Stomach (tissue), 9 donors: Measurements from ENCODE around the gene XRCC3. TPM values are rescaled to one million over a fixed set of nuclear protein-coding genes. Genes with fewer than 3 reads are reported as not detected.
A peak's percentile ranks its signal among the peaks of the same experiment; 100 is the strongest.

Experiments
- DNase-seq, 2 donors: peaks; one replicate each; pipeline versions ENCODE4 v3.0.0 to v3.0.0-alpha.2; 2013 to 2019
- H3K27ac ChIP-seq, 5 donors: fragments of 200-600 bp in 4 of 5; sonication (generic) in 4 of 5; one replicate each; pipeline ENCODE4 v1.5.1; 2013 to 2019; ENCODE audit warnings: mild to moderate bottlenecking in 1 of 5, moderate library complexity in 1 of 5
- H3K27me3 ChIP-seq, 3 donors: fragments of 200-600 bp; sonication (generic); one replicate each; pipeline ENCODE4 v1.5.1; 2017 to 2019; ENCODE audit warnings: mixed run types in 1 of 3
- H3K36me3 ChIP-seq, 4 donors: fragments of 200-600 bp; sonication (generic); 1 replicate in 3 of 4; 2 replicates in 1 of 4; pipeline ENCODE4 v1.5.1; 2016 to 2019
- H3K4me1 ChIP-seq, 4 donors: fragments of 200-600 bp; sonication (generic); one replicate each; pipeline ENCODE4 v1.5.1; 2016 to 2019
- H3K4me3 ChIP-seq, 4 donors: fragments of 200-600 bp; sonication (generic) in 3 of 4; one replicate each; pipeline ENCODE4 v1.5.1; 2016 to 2019; ENCODE audit warnings: mild to moderate bottlenecking in 1 of 4
- H3K9me3 ChIP-seq, 4 donors: fragments of 200-600 bp; sonication (generic); one replicate each; pipeline ENCODE4 v1.5.1; 2016 to 2019
- EP300 ChIP-seq: sonication (generic); formaldehyde crosslinking; IDR thresholded peaks from one replicate; pipeline ENCODE4 v1.6.1; 2017; ENCODE audit warnings: antibody characterized with exemption
- POLR2A ChIP-seq, 4 donors: fragments of 450-650 bp; IDR thresholded peaks; one replicate each; pipeline ENCODE4 v1.6.1; 2016; ENCODE audit warnings: antibody characterized with exemption in 4 of 4, control low read depth in 2 of 4, mild to moderate bottlenecking in 1 of 4, moderate library complexity in 1 of 4
- POLR2AphosphoS5 ChIP-seq, 3 donors: sonication (generic); formaldehyde crosslinking; IDR thresholded peaks; one replicate each; pipeline ENCODE4 v1.6.1; 2016; ENCODE audit warnings: antibody characterized with exemption in 3 of 3
- WGBS, 5 donors: extraction: QIAGEN DNeasy Blood & Tissue Kit in 3 of 5; methylation state at CpG; one replicate each; pipeline versions ENCODE4 v1.1.5 to v1.1.7; 2013 to 2018; 5-methylcytosine and 5-hydroxymethylcytosine counted together
- intact Hi-C: fragments of 100-400 bp; cut with DNase I; formaldehyde crosslinking; loops from one replicate; pipeline ENCODE4 v1.15.1; 2023; ENCODE audit warnings: low total_unique reads
- polyA plus RNA-seq, 3 donors: library from polyadenylated mRNA; stranded (reverse); fragments of 200-250 nt; gene quantifications; one replicate each; pipeline ENCODE4 v1.2.3, GENCODE V29; 2013
- total RNA-seq, 5 donors: library from RNA; depleted of rRNA; stranded (reverse); fragments of >200 nt; gene quantifications; one replicate each; pipeline versions ENCODE4 v1.1.0 to v1.2.3, GENCODE V29; 2014 to 2016
- TF ChIP-seq, protein P1 (sequence below), 7 experiments: fragments of 450-650 bp in 4 of 7; fragments of 200-600 bp in 3 of 7; sonication (generic) in 3 of 7; IDR thresholded peaks; one replicate each; pipeline ENCODE4 v1.5.1; 2016 to 2019; ENCODE audit warnings: antibody characterized with exemption in 7 of 7, control low read depth in 2 of 7, mild to moderate bottlenecking in 1 of 7
- donor health status: healthy with polysubstance abuse.
- donor health status: Bipolar disorder and iron deficiency.
- donor health status: healthy.

Gene XRCC3
- total and polyA plus RNA-seq, 8 donors, result 2.6 to 70.1 (median 6.3) TPM

DNA sequence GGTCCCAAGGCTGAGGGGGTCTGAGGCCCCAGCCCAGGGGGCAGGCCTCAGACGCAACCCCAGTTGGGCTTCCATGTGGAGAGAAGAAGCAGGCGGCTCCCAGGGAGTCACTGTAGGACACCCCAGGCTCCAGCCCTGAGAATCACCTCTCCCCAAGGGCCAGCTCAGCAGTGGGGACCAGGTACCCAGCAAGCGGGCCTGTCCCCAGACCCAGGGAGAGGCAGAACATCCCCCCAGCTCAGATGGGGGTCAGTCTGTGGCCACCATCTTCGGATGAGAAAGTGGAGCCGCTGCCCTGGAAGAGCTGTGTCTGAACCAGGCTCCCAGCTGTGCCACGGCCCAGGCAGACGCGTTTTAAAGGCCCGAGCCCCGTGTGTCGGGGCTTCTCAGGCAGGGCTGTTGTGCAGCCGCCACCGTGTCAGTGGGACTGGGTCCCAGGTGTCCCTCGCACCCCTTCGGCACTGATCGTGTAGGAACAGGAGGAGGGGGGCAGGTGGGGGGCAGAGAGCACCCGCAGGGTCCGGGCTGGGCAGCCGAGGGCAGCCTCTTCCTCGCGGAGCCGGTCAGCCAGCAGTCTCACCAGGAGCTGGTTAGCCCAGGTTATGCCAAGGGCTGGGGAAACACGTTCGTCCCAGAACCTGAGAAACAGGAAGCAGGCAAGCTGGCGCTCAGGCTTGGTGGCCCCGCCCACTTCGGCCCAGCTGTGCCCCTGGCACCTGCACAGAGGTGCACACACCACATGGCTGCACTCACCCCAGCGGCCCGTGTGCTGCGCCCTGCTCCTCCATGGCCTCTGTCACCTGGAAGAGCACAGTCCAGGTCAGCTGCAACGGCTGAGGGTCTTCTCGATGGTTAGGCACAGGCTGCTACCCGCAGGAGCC is 16.6 kb downstream of the XRCC3 start:
- DNase-seq, result peak; percentile 67 to 92
- peak overlapping the region; percentile 30 to 71 (median 65) for H3K27ac ChIP-seq
- TF ChIP-seq POLR2A (IDR thresholded peaks at IDR 0.05), result peak in 1 of 4 donors; percentile 25
- TF ChIP-seq POLR2AphosphoS5 (IDR thresholded peaks at IDR 0.05), result peak; percentile 12 to 83 (median 57)
- TF ChIP-seq, protein P1, sequence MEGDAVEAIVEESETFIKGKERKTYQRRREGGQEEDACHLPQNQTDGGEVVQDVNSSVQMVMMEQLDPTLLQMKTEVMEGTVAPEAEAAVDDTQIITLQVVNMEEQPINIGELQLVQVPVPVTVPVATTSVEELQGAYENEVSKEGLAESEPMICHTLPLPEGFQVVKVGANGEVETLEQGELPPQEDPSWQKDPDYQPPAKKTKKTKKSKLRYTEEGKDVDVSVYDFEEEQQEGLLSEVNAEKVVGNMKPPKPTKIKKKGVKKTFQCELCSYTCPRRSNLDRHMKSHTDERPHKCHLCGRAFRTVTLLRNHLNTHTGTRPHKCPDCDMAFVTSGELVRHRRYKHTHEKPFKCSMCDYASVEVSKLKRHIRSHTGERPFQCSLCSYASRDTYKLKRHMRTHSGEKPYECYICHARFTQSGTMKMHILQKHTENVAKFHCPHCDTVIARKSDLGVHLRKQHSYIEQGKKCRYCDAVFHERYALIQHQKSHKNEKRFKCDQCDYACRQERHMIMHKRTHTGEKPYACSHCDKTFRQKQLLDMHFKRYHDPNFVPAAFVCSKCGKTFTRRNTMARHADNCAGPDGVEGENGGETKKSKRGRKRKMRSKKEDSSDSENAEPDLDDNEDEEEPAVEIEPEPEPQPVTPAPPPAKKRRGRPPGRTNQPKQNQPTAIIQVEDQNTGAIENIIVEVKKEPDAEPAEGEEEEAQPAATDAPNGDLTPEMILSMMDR (IDR thresholded peaks at IDR 0.05), result no peak
- TF ChIP-seq EP300, result no peak
- H3K27me3 ChIP-seq, result no peaks in the 10 kb centered on the region
- intact Hi-C loops, result no loop called here
- H3K9me3 ChIP-seq, result no peaks in the 10 kb centered on the region
- H3K4me3 ChIP-seq, result no peak overlapping the region
- peaks cover 42 to 62% (median 51%) of the 10 kb centered on the region in 4 donors for H3K4me1 ChIP-seq
- 41 to 72% (median 47%) methylated on average over 18 to 33 of the region's 33 CpGs for WGBS, 5 donors
- H3K36me3 ChIP-seq, result peaks cover 34 to 81% (median 77%) of the 10 kb centered on the region in 4 donors

DNA sequence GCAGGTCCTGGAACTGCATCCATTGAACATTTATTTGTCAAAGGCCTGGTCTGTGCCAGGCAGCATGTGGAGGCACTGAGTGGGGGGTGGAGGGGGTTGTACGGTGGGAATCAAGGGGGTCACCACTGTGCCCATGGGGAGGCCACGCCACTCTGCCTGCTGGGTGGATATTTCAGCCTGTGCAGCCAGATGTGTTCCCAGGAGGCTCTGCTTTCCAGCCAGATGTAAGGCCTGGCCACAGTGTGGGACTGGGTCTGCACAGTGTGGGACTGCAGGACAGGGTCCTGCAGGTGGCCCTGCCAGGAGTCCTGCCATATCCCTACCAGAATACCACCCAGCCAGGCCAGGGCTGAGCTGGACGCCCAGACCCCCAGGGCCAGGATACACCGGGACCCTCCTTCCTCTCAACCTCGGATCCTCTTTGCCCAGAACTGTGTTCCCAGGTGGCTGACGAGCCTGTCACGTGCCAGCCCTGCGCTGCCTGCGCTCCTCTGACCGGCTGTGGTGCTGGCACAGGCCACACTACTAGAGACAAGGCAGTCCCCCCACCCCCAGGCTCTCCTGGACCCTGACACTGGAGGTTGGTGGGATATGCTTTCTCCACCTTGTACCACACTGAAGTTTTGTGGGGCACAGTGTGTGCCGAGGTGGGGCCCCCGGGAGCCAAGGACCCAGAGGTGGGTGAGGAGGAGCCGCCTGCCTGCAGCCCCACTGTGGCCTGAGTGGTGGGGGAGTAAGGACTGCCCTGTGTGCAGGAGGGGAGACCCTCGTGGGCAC is 17.5 kb downstream of the XRCC3 start:
- intact Hi-C loops, result no loop called here
- DNase-seq, result no peak

GRCh38 chr14:103697206-103697602 is 18.0 kb downstream of the XRCC3 start:
- H3K9me3 ChIP-seq, result no peaks in the 10 kb centered on the region
- peaks cover 44 to 71% (median 59%) of the 10 kb centered on the region in 4 donors for H3K4me1 ChIP-seq
- H3K27me3 ChIP-seq, result no peaks in the 10 kb centered on the region
- H3K4me3 ChIP-seq, result no peak overlapping the region
- TF ChIP-seq POLR2A (IDR thresholded peaks at IDR 0.05) (no peak), EP300 (no peak), POLR2AphosphoS5 (IDR thresholded peaks at IDR 0.05) (no peak)
- TF ChIP-seq, protein P1 (IDR thresholded peaks at IDR 0.05), result no peak
- intact Hi-C loops, result no loop called here
- no peak for DNase-seq
- WGBS, 5 donors, result 27 to 39% (median 33%) methylated on average over 3 of the region's 3 CpGs
- H3K36me3 ChIP-seq, result peaks cover 39 to 81% (median 76%) of the 10 kb centered on the region in 4 donors
- H3K27ac ChIP-seq, result peak overlapping the region in 3 of 5 donors; percentile 65 to 71 (median 70)

More for the DNA sequence above, 17.5 kb downstream of the XRCC3 start:
- Histone ChIP-seq H3K4me3 (no peak overlapping the region), H3K36me3 (peaks cover 41 to 81% (median 77%) of the 10 kb centered on the region in 4 donors), H3K4me1 (peaks cover 44 to 69% (median 58%) of the 10 kb centered on the region in 4 donors), H3K27ac (peak overlapping the region; percentile 30 to 71 (median 65)), H3K27me3 (no peaks in the 10 kb centered on the region), H3K9me3 (no peaks in the 10 kb centered on the region)
- WGBS, 5 donors, result 80 to 89% (median 87%) methylated on average over 3 to 14 of the region's 14 CpGs
- TF ChIP-seq POLR2A (IDR thresholded peaks at IDR 0.05), result no peak
- no peak for TF ChIP-seq POLR2AphosphoS5 (IDR thresholded peaks at IDR 0.05)
- TF ChIP-seq, protein P1 (IDR thresholded peaks at IDR 0.05), result no peak
- no peak for TF ChIP-seq EP300

DNA sequence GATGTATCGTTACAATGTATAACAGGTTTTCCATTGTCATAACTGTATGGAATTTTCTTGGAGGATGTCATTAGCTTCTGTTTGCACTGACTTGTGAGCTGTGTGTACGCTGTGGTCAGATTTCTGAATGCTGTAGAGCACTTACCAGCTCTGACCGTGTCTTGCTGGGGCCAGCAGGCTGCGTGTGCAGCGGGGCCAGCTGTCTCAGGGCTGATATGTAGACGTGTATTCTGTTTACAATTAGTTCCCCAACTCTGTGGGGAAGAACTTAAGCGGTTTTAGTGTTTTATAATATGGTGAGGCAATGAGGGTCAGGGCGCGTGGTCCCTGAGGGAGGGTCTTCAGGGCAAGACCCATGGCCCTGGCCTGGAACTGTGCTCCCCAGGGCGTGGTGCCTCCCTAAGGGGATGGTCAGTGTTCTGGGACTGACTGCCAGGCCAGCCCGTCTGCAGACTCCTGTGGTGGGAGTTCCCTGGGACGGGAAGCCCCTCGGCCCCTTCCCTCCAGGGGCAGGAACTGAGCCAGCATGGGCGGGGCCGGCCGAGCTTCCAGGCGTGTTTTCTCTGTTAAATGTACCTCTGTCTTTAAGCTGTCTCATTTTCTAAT is 18.7 kb downstream of the XRCC3 start:
- WGBS, 5 donors, result 23 to 43% (median 33%) methylated on average over 16 to 17 of the region's 17 CpGs
- peak in 2 of 3 donors; percentile 1 to 6 for TF ChIP-seq POLR2AphosphoS5 (IDR thresholded peaks at IDR 0.05)
- no peak for TF ChIP-seq EP300
- no peak for TF ChIP-seq POLR2A (IDR thresholded peaks at IDR 0.05)
- TF ChIP-seq, protein P1 (IDR thresholded peaks at IDR 0.05), result no peak
- peaks cover 44 to 71% (median 59%) of the 10 kb centered on the region in 4 donors for H3K4me1 ChIP-seq
- no peaks in the 10 kb centered on the region for H3K9me3 ChIP-seq
- intact Hi-C loops, result no loop called here
- H3K27me3 ChIP-seq, result no peaks in the 10 kb centered on the region
- peak overlapping the region; percentile 33 to 71 (median 65) for H3K27ac ChIP-seq
- H3K4me3 ChIP-seq, result no peak overlapping the region
- DNase-seq, result peak in 1 of 2 donors; percentile 84
- peaks cover 39 to 81% (median 76%) of the 10 kb centered on the region in 4 donors for H3K36me3 ChIP-seq
